HG02884 (cell line): ENCODE results near the gene ARHGAP10.
"Not testable (repeated sequence)": the region's sequence is repeated elsewhere in the genome, so short reads cannot be mapped to it uniquely, and the experiment has no call there.

ENCODE experiments used
- ATAC-seq: cut with Tn5 transposase; IDR thresholded peaks from one replicate; pipeline ENCODE4 v1.9.1; 2021; ENCODE audit warnings: mild to moderate bottlenecking, moderate library complexity; ENCODE audit not compliant: unreplicated experiment

Gene ARHGAP10

DNA sequence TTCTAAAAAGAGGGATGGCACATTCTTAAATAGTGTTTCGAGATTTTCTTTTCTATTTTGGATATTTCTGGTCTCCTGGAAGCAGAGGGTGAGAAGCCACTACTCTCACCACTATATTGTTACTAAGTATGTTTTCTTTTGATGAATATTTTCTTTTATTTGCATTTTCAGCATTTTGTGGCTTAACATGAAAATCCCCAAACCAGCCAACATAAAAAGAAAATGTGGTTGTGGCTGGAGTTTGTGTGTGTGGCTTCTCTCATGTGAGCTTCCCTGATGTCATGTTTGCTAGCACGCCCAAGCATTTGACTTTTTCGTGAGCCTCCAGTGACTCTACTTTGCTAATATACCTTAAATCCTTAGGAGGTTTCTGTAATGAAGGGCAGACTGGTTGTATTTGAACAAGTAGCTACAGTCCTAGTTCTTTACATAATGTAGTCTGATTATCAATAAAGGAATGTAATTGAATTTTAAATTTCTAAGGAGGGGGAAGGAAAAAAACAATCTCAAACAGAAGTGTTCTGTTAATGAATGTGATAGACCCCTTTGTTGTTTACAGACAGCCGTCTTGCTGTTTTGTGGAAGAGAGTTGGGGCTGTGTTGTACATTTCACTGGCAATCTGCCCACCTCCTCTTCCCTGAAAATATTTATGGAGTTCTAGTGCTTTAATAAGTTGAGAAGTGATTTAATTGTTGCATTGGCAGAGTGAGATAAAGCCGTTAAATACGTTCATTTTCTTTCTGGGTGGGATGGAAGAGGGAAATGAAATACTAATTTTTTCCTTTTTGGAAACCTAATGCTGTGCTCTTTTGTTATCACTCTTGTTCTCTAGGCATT lies 114.6 kb downstream of the ARHGAP10 start:
- ATAC-seq: peak; percentile 80

DNA sequence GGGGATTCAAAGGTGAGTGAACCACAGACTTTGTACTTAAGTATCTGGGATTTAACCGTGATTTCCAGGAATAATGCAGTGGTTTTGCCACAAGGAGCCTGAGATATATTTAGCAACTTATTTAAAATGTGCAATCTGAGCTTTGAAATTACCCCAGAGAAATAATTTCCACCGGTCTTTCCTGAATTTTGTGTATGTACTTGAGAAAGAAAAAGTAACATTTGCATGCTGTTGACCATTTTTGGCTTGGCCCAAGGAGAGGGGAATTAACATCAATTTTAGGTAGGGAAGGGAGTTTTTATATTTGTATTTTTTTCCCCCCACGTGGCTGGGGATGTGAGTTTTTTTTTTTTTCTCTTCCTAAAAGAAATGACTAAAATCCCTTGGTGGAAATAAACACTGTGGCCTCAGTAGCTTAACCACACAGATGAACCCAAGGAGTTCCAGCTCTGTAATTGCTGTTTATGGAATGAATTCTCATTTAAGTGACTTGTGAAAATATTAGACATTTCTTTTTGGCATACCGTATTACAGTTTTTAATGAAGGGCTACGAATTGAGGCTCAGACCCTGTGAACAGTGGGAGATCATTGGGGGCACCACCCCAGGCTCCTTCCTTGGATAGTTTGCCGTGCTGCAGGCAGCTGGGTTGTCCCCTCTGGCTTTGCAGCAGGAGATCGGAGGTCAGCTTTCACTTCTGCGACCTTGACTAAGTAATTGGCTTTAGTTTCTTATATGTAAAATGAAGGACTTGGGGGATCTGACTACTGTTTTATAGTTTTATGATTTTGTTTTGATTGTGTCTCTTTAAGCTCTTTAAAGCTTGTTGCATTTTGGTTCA lies 116.1 kb downstream of the ARHGAP10 start:
- no peak for ATAC-seq

DNA sequence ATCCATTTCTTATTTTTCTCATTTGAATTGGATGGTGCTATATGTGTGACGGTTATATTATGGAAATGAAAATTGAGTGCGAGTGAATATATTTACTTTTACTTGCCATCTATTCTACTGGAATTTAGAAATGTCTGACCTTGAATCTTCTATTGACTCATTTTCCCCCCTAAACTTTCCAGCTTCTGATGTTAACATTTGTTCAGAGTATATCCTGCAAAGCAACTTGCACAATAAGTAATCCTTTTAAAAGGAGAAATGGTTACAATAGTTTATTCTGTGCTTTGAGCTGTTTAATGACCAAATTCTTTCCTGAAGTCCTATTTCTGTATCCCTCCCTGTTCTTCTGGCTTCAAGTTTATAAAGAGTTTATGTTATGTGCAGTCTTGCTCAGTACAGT lies 116.7 kb downstream of the ARHGAP10 start:
- no peak for ATAC-seq

DNA sequence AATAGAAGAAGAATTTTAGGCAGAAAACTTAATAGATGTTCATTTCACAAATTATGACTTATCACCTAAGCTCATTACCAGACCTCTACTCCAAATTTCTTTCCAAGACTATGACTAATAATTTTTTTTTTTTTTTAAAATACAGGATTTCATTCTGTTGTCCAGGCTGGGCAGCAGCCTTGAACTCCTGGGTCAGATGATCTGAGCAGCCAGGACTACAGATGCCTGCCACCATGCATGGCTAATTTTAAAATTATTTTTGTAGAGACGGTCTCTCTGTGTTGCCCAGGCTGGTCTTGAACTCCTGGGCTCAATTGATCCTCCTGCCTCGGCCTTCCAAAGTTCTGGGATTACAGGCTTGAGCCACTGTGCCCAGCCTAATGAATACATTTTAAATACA lies 119.2 kb downstream of the ARHGAP10 start:
- ATAC-seq: no peak

DNA sequence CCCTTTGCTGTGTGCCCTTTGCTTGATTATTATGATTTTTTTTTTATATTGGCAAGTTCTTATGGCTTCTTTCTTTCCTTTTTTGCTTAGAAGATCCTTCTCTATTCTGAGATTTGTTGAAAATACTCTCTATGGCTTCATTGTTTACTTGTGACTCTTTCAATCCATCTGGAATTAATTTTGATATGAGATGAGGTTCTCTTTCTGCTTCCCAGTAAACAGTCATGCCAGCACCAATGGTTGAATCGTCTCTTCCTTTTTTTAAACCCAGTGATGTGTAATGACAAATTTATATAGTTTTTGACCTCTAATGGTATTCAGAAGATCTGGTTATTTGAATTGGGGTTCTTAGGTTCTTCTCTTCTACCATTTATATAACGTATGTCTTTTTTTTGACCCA lies 121.8 kb downstream of the ARHGAP10 start:
- ATAC-seq: no peak

DNA sequence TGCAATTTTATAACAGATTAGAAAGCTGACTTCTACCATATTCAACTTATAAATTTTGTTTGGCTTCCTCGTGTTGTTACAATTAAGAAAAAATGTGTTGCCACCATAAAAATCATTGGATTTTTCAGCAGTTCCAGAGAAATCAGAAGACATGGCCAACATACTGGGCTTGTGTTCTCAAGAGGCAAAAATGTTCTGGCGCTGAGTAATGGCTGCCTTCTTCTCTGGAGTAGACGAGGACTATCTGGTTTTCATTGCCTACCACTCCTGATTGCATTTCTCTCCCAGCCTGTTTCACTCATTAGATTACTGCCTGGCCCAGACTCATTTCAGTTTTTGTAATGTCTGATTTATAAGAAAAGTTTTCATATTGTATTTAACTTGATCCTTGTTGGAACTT lies 122.3 kb downstream of the ARHGAP10 start:
- ATAC-seq: no peak

DNA sequence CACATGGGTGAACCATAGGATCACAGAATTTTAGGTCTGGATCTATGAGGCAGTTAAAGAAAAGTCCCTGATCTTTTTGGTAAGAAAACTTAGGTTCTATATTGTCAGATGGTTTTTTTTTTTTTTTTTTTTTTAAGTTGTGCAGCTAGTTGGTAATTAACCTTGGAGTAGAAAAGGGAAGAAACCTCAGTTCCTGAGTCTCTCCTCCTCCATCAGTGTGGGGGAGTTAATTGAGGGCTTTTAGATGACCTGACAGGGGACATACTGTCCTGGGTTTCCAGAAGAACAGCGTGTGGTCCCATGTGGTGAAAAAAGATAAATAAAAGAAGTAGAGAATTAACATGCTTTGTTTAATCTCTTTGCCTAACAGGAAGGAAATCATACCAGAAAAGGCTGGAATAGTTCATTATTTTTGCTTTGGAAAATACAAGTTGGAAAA lies 123.7 kb downstream of the ARHGAP10 start:
- ATAC-seq: no peak

DNA sequence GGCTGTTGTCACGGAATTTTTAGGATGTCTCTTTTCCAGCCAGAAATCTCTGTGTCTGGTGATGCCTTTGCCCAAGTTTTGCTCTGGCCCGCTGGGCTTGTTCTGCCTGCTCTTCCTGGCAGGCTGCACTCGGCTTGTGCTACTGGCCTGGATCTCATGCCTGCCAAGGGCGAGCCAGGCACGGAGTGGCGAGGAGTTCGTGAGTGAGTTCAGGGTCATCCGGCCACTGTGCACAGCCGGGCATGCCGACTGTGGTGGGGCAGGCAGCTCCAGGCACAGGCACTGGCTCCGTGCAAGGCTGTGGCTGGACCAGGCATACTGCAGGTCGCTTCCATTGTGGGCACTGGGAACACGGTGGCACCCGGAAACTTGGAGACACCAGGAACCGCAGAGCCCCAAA lies 129.1 kb downstream of the ARHGAP10 start:
- ATAC-seq: no peak

DNA sequence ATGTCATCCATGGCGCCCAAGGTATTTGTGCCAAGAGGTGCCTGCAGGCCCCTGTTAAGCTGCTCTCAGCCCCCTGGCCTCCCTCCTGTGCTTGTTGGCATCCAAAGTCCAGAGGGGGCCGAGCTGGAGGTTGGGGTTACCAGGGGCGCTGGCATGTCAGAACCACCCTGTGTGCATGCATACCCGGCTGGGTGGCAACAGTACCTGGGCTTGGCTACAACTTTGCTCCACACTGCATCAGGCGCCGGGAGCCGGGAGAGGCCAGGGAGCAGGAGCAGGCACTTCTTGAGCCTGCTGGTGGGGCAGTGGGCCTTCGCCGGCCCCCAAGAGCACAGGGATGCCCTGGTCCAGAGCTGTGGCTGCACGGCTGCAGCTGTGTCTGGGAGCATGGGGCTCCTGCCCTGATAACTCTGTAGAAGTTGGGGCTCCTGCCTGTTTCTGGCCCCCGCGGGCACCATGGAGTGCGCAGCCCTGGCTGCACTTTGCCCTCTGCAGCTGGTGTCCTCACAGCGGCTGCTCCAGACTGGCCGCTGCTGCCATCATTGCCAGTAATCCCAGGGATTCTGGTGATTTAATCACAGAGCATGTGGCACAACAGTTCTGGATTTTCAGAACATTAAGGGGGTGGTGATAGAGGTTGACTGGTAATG lies 130.3 kb downstream of the ARHGAP10 start:
- no peak for ATAC-seq

DNA sequence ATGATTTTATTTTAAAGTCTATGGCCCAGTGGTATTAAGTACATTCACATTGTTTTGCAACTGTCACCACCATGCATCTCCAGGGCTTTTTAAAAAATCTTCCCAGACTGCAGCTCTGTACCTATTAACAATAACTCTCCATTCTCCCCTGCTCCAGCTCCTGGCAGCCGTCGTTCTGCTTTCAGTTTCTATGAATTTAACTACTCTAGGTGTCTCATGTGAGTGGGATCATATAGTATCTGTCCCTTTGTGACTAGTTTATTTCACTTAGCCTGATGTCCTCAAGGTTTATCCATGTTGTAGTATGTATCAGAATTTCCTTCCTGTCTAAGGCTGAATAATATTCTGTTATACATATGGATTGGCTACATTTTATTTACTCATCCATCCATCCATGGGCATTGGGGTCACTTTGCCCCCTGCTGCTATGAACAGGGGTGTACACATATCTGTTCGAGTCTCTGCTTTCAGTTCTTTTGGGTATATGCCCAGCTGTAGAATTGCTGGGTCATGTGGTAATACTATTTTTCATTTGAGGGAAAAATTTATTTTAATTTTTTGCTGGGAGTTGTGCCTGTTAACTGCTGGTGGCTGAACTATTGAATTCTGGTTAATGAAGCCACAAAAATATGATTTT lies 131.3 kb downstream of the ARHGAP10 start:
- peak; percentile 55 for ATAC-seq

DNA sequence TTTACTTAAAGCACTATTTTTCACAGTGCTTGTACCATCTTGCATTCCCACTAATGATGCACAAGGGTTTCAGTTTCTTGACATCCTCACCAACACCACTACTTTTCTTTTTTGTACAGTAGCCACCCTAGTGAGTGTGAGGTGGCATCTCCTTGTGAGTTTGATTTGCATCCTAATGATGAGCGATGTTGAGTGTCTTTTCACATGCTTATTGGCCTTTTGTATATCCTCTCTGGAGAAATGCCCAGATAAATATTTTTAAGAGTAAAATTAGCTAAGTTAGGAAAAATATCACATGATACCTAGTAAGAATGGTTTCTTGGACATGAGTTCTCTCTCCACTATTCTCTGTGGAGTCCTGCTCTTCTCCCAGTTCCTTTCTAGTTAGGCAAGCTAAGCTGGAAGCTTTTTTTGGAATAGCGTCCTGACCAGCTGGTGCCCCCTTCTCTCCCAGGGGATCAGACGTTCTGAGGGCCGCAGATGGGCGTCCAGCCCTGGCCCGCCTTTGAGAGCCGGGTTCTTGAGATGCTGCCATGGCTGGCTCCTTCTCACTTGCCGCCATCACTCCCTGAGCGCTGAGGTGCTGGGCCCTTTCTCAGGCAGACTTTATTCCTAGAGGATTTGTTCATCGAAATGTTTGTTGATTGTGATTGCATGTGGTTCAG lies 132.1 kb downstream of the ARHGAP10 start:
- ATAC-seq: no peak

DNA sequence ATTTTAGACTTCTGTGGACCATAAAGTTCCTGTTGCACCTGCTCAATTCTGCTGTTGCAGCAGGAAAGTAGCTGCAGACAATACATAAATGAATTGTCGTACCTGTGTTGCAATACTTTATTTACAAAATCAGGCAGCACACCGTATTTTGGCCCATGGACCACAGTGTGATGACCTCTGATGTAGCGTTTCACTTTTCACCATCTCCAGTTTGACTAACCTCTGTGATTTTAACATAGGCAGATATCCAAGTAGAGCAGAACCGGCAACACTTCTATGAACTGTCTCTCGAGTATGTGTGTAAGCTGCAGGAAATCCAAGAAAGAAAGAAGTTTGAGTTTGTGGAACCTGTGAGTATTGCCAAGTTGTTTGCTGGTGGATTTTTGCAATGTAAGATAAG lies 132.7 kb downstream of the ARHGAP10 start:
- ATAC-seq: no peak

DNA sequence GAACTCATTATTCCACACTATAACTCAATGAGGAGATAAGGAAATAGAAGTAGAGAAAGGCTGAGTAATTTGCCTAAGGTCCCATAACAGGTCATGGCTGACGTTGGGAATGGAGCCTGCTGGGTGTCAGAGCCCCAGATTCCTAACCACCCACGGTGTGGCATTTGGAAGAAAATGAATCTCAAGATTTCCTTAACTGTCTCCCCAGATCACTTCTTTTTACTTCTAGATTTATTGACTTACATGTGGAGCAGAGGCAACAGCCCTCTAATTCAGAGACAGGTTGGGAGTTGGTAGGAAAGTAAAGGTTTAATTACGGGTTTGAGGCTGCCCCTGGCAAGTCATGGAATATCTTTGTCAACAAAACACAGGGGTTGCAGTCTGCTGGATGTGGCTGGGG lies 134.0 kb downstream of the ARHGAP10 start:
- ATAC-seq: no peak

DNA sequence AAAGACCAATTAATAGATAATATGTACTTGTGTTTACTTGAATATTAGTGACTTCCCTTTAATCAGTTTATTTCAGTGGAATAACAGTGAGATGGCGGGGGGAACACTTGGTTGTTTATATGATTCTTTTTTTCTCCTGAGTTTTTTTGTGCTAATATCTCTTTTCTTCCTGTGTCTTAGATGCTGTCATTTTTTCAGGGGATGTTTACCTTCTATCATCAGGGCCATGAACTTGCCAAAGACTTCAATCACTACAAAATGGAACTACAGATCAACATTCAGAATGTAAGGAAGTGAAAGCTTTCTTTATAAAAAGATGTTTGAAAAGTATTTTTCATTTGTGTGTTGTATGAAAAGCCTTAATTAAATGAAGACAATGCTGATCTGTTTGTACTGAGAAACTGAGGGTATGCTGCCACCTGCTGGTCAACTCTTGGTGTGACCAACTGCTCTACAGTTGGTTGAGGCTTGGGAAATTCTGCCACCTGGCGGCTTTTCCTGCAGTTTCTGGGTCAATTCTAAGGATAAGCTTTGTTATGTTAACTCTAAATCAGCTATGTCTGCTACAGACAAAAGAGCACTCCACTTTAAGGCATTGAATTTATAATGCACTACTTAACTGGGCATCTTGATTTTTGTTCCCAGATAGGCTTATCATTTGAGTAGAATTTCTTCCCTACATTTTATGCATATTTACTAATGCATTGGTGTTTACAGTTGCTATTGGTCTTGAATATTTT lies 134.8 kb downstream of the ARHGAP10 start:
- ATAC-seq: peak; percentile 76

DNA sequence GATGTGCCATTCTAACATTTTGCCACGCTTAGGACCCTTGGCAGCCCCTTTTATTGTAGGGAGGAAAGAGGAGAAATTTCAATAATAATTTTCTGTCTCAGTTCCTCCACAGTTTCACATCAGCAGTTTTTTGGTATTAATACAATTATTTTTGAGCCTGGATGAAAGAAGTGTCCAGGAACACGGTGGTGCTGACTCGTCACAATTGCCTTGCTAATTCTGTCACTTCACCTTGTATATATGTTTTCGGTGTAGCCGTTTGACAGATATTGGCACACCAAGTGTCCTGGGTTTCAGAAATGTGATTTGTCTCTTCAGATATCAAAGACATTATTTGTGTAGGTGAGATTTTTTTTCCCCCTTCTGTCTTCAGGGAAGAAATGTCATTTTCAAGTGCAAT lies 142.2 kb downstream of the ARHGAP10 start:
- ATAC-seq: no peak

DNA sequence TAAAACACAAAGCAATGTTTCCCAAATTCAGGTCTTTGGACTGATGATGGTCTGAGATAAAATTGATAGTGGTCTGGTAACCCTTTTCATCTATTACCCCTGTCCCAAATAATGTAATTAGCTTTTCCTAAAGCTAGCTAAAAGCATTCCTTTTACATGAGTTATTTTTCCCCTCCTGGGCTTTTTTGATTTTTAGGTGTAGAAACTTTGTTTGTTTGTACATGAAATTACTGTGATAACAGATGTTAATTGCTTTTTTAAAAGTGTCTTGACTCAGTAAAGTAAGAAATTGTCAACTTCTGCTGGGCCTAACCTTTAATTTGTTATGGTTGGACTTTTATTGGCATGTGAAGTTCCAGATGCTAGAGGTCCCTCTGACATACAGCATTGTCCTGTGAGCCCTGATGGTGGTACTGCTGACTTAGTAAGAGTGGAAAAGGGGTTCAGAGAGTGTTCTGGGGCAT lies 145.5 kb downstream of the ARHGAP10 start:
- no peak for ATAC-seq

DNA sequence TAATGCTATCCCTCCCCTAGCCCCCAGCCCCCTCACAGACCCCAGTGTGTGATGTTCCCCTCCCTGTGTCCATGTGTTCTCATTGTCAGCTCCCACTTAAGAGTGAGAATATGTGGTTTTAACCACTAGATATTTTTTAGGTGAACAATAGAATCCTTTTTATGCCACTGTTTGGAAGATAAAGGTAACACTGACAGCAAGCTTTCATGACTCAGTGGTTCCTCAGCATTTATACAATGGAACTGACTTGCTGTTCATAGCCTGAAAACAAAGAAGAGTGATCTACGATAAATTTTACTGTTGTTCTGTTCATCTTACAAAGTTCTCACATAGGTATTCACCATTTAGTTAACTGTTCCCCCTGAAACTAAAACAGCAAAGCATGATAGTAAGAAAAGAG lies 147.8 kb downstream of the ARHGAP10 start:
- ATAC-seq: no peak

DNA sequence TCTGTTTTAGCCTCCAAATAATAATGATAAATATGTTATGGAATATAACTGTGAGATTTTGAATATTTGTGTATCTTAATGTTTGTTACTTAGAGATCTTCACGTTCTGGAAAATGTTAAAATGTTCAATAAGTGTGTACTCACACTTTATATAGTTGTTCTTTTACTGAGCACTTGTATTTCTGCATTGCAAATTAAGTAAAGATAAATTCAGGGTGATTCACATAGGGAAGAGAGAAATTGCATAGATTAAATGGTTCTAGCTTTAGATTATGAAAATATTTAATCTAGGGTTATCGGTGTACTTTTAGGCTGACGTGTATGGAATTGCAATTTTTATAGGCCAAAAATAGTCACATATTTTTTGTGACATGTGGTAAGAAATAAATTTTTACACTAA lies 148.6 kb downstream of the ARHGAP10 start:
- no peak for ATAC-seq

DNA sequence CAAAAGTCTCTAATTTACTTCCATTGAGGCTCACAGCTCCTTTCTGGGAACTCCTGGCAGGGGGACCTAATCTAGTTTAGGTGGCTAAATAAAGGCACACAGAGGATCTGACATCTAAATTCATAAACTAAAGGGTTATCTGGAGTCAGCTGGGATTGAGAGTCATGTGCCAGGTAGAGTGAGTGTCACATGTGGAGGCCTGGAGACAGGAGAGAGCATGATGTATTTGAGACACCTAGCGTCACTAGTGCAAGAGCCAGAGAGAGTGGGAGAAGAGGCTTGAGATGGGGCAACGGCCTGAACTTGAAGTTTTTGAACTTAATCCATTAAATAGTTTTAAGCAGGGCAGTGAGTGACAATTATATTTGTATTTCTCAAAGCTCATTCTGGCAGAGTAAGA lies 152.6 kb downstream of the ARHGAP10 start:
- no peak for ATAC-seq

DNA sequence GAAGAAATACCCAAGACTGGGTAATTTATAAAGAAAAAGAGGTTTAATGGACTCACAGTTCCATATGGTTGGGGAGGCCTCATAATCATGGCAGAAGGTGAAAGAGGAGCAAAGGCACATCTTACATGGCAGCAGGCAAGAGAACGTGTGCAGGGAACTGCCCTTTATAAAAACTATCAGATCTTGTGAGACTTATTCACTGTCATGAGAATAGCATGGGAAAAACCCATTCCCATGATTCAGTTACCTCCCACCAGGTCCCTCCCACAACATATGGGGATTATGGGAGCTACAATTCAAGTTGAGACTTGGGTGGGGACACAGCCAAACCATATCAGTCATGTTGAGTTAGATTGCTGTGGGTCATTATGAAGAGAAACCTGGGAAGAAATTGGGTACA lies 153.3 kb downstream of the ARHGAP10 start:
- not testable (repeated sequence) for ATAC-seq
